Colonic mucosa (tissue), 4 donors: ENCODE data around the gene TOMM40. TPM values are rescaled to one million over a fixed set of nuclear protein-coding genes. Genes with fewer than 3 reads are reported as not detected.
A peak's percentile ranks its signal among the peaks of the same experiment; 100 is the strongest.

Source experiments
- DNase-seq: peaks from one replicate; pipeline ENCODE4 v3.0.0-alpha.2; 2020
- H3K27ac ChIP-seq: fragments of 200-600 bp; one replicate; pipeline ENCODE4 v1.8.0; 2021
- H3K27me3 ChIP-seq: fragments of 200-600 bp; one replicate; pipeline ENCODE4 v1.8.0; 2021
- H3K36me3 ChIP-seq: fragments of 200-600 bp; one replicate; pipeline ENCODE4 v1.8.0; 2021
- H3K4me1 ChIP-seq: fragments of 200-600 bp; one replicate; pipeline ENCODE4 v1.8.0; 2021; ENCODE audit warnings: mild to moderate bottlenecking
- H3K4me3 ChIP-seq: fragments of 200-600 bp; one replicate; pipeline ENCODE4 v1.8.0; 2021
- H3K9ac ChIP-seq, 2 donors: one replicate each; pipeline ENCODE4 v1.7.0; 2013; ENCODE audit warnings: control low read depth in 2 of 2, low read depth in 2 of 2, low read length in 2 of 2
- H3K9me3 ChIP-seq: fragments of 200-600 bp; one replicate; pipeline ENCODE4 v1.8.0; 2021
- CTCF ChIP-seq: fragments of 200-600 bp; IDR thresholded peaks from one replicate; pipeline ENCODE4 v1.8.0; 2022; ENCODE audit warnings: antibody characterized with exemption, mild to moderate bottlenecking
- intact Hi-C: fragments of 100-400 bp; cut with DNase I; formaldehyde crosslinking; loops from one replicate; pipeline ENCODE4 v1.14.1; 2022
- total RNA-seq, 2 donors: library from RNA; stranded (reverse); fragmentation: NEBNext Ultra II Directional in 1 of 2; extraction: Animal tissue kit (Norgen Biotek cat#: 25700) in 1 of 2; gene quantifications; one replicate each; pipeline ENCODE4 v1.2.1, GENCODE V29; 2021
- donor health status: healthy.
- donor health status: DM: no; HTN: no; CAD: no.
- donor health status: DM: no; HTN: no; CAD: no.

The TOMM40 gene
- total RNA-seq, 2 donors from 2014 or later, result 60.0 to 167 TPM

GRCh38 chr19:44949550-44949949 lies 58.5 kb downstream of the TOMM40 start:
- intact Hi-C loops, result no loop called here
- H3K4me1 ChIP-seq, result peaks cover 6% of the 10 kb centered on the region

DNA sequence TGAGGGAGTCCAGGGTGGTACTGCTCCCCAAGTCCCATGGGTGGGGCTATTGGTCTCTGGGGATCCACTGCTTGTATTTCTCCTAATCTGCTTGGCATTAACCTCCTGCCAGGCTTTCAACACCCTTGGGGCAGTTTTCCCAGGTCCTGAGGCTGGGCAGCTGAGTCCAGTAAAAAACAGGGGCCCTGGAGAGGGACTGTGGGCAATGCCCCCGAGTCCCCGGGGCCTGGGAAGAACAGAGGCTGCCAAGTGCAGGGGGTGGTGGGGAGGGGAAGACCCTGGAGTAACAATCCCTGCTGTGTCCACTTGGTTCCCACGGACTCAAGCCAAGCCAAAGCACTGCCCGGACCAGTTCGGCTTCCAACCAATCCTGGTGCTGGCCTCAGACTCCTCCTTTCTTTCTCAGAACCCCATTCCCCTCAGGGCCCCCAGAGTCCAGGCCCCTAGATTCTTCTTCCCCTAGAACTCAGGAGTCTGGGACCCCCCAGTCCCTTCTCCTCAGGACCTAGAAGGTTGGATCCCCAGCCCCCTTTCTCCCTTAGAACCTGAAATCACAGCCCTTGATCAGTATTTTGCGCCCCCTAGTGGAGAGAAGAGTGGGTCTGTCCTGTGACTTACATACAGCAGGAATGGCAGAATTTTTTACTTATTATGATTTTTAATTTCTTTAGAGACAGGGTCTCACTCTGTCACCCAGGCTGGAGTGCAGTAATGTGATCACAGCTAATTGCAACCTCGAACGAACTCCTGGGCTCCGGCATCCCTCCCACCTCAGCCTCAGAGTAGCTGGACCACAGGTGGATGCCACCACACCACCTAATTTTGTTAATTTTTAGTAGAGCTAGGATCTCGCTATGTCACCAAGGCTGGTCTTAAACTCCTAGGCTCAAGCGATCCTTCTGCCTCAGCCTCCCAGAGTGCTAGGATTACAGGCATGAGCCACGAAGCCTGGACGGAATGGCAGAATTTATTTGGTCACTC lies 60.4 kb downstream of the TOMM40 start:
- Histone ChIP-seq H3K4me3 (no peak overlapping the region), H3K27ac (no peak overlapping the region), H3K36me3 (no peaks in the 10 kb centered on the region), H3K9ac (peak overlapping the region in 1 of 2 donors; percentile 19), H3K27me3 (no peaks in the 10 kb centered on the region), H3K4me1 (peaks cover 11% of the 10 kb centered on the region), H3K9me3 (no peaks in the 10 kb centered on the region)
- DNase-seq, result peak; percentile 72
- TF ChIP-seq CTCF, result peak; percentile 70
- intact Hi-C loops, result loop anchor here (2.0 kb wide), 1 partner anchor 49 kb away; no protein-coding TSS in a partner anchor

More at GRCh38 chr19:44949550-44949949, 58.5 kb downstream of the TOMM40 start:
- Histone ChIP-seq H3K36me3 (no peaks in the 10 kb centered on the region), H3K9ac (no peak overlapping the region), H3K27me3 (no peaks in the 10 kb centered on the region), H3K27ac (no peak overlapping the region), H3K9me3 (no peaks in the 10 kb centered on the region), H3K4me3 (no peak overlapping the region)
- no peak for TF ChIP-seq CTCF
- DNase-seq, result no peak

Other genes starting within 250 kb of the TOMM40 start
- gene PVR, start 247.3 kb upstream of the TOMM40 start, total RNA-seq, result 10 to 100 TPM; 44.7 to 54.6 TPM
- 1 to 10 TPM; 5.3 to 6.1 TPM for gene CEACAM19, start 219.8 kb upstream of the TOMM40 start, total RNA-seq
- under 1 TPM in 1 of 2 donors, not detected in 1; 0.52 TPM for gene CEACAM16, start 192.1 kb upstream of the TOMM40 start, total RNA-seq
- 10 to 100 TPM; 76.4 to 99.5 TPM for gene BCL3, start 142.5 kb upstream of the TOMM40 start, total RNA-seq
- 10 to 100 TPM; 65.6 to 78.0 TPM for gene CBLC, start 113.4 kb upstream of the TOMM40 start, total RNA-seq
- gene BCAM, start 82.2 kb upstream of the TOMM40 start, total RNA-seq, result 10 to 100 TPM; 15.1 to 20.7 TPM
- gene NECTIN2, start 45.0 kb upstream of the TOMM40 start, total RNA-seq, result 100 to 1,000 TPM; 115 to 121 TPM
- gene APOE, start 14.5 kb downstream of the TOMM40 start, total RNA-seq, result 10 to 100 TPM; 36.3 to 78.9 TPM
- 10 to 100 TPM; 10.4 to 19.9 TPM for gene APOC1, start 23.4 kb downstream of the TOMM40 start, total RNA-seq
- gene APOC4, start 51.0 kb downstream of the TOMM40 start, total RNA-seq, result not detected
- 1 to 10 TPM; 1.4 to 2.7 TPM for gene APOC2, start 54.8 kb downstream of the TOMM40 start, total RNA-seq
- 100 to 1,000 TPM in 1 of 2 donors, 10 to 100 TPM in 1; 98.6 to 165 TPM for gene CLPTM1, start 64.1 kb downstream of the TOMM40 start, total RNA-seq
- 10 to 100 TPM; 17.1 to 42.4 TPM for gene RELB, start 110.2 kb downstream of the TOMM40 start, total RNA-seq
- 10 to 100 TPM; 53.5 to 82.6 TPM for gene CLASRP, start 147.8 kb downstream of the TOMM40 start, total RNA-seq
- 1 to 10 TPM; 3.4 to 7.0 TPM for gene ZNF296, start 185.2 kb downstream of the TOMM40 start, total RNA-seq
- 10 to 100 TPM; 22.4 to 37.5 TPM for gene GEMIN7, start 188.0 kb downstream of the TOMM40 start, total RNA-seq
- 10 to 100 TPM; 28.2 to 46.9 TPM for gene PPP1R37, start 201.9 kb downstream of the TOMM40 start, total RNA-seq